Stimulated activated CD4-positive, alpha-beta T cell treated with anti-CD3 and anti-CD28 coated beads, Interleukin-2, amount 100 ng/mL, for 4 hours (primary cell): ENCODE results near the gene CD2.

Source experiments
- DNase-seq: peaks from one replicate; pipeline ENCODE4 v3.0.0-alpha.2; 2020; ENCODE audit warnings: low read depth

CD2 gene

GRCh38 chr1:116754198-116754977 lies at the start of gene CD2:
Gene CD2 (plus strand): TSS chr1:116754430. CDS start chr1:116754493, 63 bp downstream.
- DNase-seq = peak; percentile 53

- no peak for DNase-seq
Observed at GRCh38 chr1:116706123-116706522, 48.1 kb upstream of the CD2 start.

- no peak for DNase-seq
Observed at GRCh38 chr1:116706841-116707240, 47.4 kb upstream of the CD2 start.

GRCh38 chr1:116708255-116708900 lies 45.9 kb upstream of the CD2 start:
- DNase-seq = no peak

GRCh38 chr1:116709666-116710167 lies 44.5 kb upstream of the CD2 start:
- DNase-seq = no peak

DNA sequence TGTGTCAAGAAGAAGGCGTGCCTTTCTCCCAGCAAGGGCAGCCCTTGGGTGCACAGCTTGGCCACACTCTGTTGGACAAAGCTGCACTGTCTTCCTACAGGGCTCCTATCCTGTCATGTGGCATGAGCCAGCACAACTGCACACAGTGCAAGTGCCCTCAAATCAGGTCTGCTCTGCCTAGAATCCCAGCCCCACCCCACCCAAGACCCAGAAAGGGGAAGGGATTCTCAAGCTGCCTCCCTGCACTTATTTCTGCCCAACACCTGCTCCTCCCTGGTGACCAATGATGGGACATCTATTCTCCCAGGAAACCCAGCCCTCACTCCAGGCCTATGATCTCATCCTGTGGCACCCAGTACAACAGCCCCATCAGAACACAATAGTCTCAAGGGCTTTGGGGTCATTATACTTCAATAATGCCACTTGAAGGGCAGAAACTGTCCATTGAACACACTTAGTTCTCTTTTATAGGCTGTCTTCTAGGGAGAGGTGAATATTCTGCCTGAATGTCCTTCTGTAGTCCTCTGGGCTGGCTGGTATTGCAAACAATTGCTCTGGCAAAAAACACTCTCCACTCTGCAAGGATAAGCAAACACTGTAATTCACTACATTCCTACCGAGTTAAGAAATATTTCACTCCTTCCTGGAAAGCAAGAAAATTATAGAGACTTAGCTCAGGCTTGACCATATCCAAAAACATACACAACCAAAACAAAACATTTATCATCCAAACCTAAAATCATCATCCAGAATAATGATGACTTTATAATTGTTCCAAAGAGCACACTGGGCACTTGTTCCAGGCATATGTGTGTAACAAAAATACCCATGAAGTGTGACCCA lies 43.6 kb upstream of the CD2 start:
- DNase-seq = no peak

DNA sequence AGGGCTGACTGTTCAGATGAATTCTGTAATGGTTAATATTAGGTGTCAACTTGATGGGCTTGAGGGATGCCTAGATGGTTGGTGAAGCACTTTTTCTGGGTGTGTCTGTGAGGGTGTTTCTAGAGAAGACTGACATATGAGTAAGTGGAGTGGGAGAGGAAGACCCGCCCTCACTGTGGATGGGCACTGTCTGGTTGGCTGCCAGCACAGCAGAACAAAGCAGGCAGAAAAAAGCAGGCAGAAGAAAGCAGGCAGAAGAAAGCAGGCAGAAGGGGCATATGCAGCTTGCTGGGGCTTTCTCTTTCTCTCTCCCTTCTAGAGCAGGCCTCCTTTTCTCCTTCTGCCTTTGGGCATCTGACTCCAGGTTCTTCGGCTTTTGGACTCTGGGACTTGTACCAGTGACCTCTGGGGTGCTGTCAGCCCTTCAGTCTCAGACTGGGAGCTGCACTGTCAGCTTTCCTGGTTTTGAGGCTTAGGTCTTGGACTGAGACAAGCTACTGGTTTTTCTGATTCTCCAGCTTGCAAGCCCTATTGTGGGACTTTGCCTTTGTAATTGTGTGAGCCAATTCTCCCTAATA lies 42.9 kb upstream of the CD2 start:
- peak; percentile 21 for DNase-seq

DNA sequence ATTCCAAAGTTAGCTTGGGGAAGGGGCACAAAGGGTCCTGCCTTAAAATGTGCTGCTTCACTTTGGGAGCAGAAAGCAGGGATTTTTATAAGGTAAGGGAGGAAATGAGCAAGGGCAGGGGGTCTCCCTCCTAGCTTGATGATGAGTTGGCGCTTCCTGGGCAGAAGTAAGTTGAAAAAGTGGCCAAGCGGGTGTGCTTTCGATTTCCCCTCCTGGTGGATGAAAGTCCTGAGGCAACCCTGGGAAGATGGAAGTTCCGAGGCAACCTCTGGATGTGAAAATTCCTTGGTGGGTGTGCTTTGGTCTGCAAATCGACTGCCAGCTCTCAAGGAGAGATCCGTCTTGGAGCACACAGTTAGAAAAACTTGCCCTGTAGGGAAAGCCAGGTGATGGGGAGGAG lies 41.7 kb upstream of the CD2 start:
- no peak for DNase-seq

DNA sequence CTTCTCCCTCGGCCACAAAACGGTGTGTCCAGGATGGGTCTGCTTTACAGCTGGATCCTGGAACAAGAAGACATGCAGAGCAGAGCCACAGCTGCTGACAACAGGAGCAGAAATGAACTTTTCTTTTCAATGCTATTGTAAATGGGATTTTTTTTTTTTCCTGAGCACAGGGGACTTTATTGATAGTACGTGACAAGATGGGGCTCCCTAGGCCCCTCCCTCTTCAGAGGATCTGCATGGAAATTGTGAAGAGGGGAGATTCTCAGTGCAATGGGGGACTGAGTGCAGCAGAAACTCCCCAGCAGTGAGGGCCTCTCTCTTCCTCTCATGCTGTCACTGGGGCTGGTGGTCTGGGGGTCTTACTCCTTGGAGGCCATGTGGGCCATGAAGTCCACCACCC lies 40.8 kb upstream of the CD2 start:
- no peak for DNase-seq

GRCh38 chr1:116716391-116716790 lies 37.8 kb upstream of the CD2 start:
- no peak for DNase-seq

GRCh38 chr1:116717318-116717717 lies 36.9 kb upstream of the CD2 start:
- DNase-seq = no peak

GRCh38 chr1:116720364-116721038 lies 33.7 kb upstream of the CD2 start:
- DNase-seq = no peak

DNA sequence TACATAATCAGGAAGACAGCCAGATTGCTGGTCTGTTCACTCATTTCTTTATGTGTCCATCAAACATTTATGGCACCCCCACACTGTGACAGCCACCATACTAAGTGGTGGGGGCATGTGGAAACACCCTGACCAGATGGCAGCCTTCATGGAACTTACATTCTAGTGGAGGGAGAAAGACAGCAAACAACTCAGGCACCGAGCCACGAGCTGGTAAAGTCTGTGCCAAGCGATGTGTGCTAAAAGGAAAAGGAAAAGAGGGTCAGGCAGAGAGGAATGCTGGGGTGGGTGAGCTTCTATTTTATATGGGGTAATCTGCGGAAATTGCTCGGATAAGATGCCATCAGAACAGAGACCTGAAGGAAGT lies 33.2 kb upstream of the CD2 start:
- no peak for DNase-seq

DNA sequence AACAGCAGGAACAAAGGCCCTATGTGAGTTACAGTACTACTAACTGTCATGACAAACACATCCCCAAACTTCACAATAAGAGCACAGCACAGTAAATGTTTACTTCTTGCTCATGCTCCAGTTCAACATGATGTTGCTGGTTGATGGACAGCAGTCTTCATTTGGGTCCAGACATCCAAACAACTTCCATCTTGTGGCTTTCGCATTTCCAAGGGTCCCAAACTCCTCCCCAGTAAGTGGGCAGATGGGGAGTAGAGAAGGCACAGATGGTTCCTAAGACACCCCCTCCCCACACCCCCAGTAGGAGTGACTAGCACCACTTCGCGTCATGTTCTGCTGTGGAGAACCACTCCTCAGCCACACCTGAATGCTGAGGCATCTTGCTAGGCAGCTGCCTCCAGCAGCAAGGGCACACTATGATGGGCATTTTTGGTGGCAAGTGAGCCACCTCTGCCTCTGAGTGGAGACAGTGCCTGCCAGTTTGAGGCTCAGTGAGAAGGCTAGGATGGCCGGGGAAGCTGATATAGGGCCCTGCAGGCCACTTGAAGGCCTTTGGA lies 32.7 kb upstream of the CD2 start:
- DNase-seq = no peak

DNA sequence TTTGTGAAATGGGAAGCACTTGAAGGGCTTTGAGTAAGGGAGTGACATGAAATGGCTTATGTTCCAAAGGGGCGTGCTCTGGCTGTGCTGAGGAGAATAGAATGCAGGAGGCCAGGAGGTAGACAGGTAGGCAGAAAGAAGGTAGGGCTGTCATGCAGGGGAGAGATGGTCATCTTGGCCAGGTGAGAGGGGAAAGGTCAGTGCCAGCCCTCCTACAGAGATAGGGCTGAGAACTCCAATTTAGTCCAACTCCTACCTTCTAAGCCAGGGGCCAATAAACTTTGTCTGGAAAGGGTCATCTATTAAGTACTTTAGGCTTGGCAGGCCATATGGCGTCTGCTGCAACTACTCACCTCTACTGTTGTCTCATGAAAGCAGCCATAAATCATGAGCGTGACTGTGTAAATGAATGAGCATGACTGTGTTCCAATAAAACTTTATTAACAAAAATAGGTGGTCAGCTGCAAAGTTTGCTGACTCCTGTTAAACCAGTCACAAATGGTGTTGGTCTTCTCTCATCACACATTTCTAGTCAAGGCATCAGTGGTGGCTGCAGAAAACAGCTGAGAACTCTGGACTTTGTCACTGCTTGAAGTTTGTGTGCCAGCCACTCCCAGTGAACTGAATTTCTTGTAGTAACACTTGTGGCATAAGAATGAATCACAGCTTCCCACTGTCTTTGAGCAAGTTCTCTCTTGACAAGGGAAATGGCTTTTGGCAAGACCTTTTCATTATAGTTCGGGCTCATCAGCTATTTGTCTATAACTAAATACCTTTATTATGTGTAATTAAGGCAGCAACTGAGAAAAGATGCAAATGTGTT lies 32.0 kb upstream of the CD2 start:
- DNase-seq = no peak

GRCh38 chr1:116724765-116725375 lies 29.4 kb upstream of the CD2 start:
- peak; percentile 80 for DNase-seq

DNA sequence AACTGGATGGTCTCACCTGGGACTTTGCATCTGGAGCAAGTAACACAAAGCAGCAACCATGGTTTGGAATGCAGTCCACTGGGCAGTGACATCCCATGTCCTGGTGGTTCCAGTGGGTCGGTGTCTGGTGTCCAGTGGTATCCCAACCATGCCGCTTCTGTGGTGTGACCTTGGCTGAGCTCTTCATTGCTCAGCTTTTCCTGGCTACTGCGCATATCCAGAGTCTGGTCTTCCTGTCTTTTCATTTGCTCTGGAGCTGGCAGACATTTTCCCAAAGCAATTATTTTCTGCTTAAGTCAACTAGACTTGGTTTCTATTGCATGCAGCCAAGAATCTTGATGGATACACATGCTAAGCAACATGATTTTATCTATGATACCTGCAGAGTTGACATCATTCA lies 28.4 kb upstream of the CD2 start:
- no peak for DNase-seq

- no peak for DNase-seq
Observed at GRCh38 chr1:116726872-116727820, 27.1 kb upstream of the CD2 start.

GRCh38 chr1:116731439-116731838 lies 22.8 kb upstream of the CD2 start:
- no peak for DNase-seq
